Mesothelial cell of epicardium (in vitro differentiated cells): Measurements from ENCODE around the gene ZFYVE28. TPM values are rescaled to one million over a fixed set of nuclear protein-coding genes. Genes with fewer than 3 reads are reported as not detected.

Experiments
- DNase-seq, 2 experiments: peaks; one replicate each; pipeline ENCODE4 v3.0.0; 2021; ENCODE audit warnings: low spot score in 2 of 2; ENCODE audit not compliant: unreplicated experiment in 2 of 2
- H3K27ac Mint-ChIP-seq: 2 replicates; pipeline ENCODE4 v1.8.0; 2021; ENCODE audit warnings: mixed read lengths
- H3K27me3 Mint-ChIP-seq: 2 replicates; pipeline ENCODE4 v1.8.0; 2021; ENCODE audit warnings: low read depth, mixed read lengths
- H3K36me3 Mint-ChIP-seq: 2 replicates; pipeline ENCODE4 v1.8.0; 2021; ENCODE audit warnings: mixed read lengths
- H3K4me1 Mint-ChIP-seq: 2 replicates; pipeline ENCODE4 v1.8.0; 2021; ENCODE audit warnings: mixed read lengths
- H3K4me3 Mint-ChIP-seq: 2 replicates; pipeline ENCODE4 v1.8.0; 2021; ENCODE audit warnings: mild to moderate bottlenecking, moderate library complexity, mixed read lengths
- H3K9me3 Mint-ChIP-seq: 2 replicates; pipeline ENCODE4 v1.8.0; 2021; ENCODE audit warnings: mixed read lengths
- total RNA-seq: library from RNA; stranded (reverse); gene quantifications from 3 replicates; pipeline ENCODE4 v1.2.1, GENCODE V29; 2021
- TF ChIP-seq, protein P1 (sequence below): fragments of 200-600 bp; sonication (generic); IDR thresholded peaks from one replicate; pipeline ENCODE4 v1.5.0; 2021; ENCODE audit warnings: antibody characterized with exemption; ENCODE audit not compliant: unreplicated experiment

The ZFYVE28 gene
- total RNA-seq, 1 donor from 2014 or later: 0.51 TPM

DNA sequence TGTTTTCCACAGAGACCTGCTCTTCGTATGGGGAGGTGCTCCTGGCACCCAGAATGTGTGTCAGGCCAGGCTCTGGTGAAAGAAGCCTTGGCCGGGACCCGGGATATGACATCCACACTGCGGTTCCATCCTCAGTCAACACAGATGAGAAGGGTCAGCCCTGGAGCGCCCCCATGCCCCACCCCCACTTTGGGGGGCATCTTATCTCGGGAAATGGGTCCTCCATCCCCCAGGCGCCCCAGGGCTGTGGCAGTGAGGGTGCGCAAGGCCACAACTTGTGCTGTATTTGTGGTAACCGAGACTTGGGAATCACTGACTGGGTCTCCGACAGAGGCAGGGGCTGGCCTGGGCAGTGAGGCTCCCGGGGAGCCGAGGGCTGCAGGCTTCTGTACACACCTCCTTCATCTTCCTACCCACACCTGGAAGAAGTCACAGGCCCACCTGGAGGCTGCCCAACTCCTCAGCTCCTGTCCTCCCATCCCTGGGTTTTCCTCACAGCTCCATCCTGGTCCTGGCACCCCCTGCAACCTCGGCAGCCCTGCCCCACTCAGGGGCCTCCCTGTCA is 8.3 kb upstream of the ZFYVE28 start:
- Mint-ChIP-seq H3K4me1 (no peaks in the 10 kb centered on the region), H3K9me3 (no peaks in the 10 kb centered on the region), H3K27me3 (peaks cover 21% of the 10 kb centered on the region), H3K36me3 (no peaks in the 10 kb centered on the region), H3K4me3 (no peak overlapping the region), H3K27ac (no peak overlapping the region)
- TF ChIP-seq, protein P1, sequence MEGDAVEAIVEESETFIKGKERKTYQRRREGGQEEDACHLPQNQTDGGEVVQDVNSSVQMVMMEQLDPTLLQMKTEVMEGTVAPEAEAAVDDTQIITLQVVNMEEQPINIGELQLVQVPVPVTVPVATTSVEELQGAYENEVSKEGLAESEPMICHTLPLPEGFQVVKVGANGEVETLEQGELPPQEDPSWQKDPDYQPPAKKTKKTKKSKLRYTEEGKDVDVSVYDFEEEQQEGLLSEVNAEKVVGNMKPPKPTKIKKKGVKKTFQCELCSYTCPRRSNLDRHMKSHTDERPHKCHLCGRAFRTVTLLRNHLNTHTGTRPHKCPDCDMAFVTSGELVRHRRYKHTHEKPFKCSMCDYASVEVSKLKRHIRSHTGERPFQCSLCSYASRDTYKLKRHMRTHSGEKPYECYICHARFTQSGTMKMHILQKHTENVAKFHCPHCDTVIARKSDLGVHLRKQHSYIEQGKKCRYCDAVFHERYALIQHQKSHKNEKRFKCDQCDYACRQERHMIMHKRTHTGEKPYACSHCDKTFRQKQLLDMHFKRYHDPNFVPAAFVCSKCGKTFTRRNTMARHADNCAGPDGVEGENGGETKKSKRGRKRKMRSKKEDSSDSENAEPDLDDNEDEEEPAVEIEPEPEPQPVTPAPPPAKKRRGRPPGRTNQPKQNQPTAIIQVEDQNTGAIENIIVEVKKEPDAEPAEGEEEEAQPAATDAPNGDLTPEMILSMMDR: no peak
- no peak for DNase-seq

DNA sequence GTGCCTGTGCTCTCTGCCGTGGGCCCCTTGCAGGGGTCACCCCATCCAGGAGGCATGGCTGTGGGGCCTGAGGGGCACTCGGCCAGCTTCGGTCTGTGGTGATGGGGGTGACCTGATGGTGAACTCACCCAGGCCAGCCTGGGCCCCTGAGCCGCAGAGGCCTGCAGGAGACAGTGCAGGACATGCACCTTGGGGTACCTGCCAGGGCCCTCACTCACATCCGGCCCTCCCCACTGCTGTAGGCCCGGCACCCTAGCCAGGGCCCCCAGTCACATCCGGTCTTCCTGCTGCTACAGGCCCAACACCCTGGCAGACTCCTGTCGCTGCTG is 7.6 kb upstream of the ZFYVE28 start:
- TF ChIP-seq, protein P1: no peak
- H3K27me3 Mint-ChIP-seq: peaks cover 29% of the 10 kb centered on the region
- H3K36me3 Mint-ChIP-seq: no peaks in the 10 kb centered on the region
- no peaks in the 10 kb centered on the region for H3K9me3 Mint-ChIP-seq
- H3K27ac Mint-ChIP-seq: no peak overlapping the region
- H3K4me1 Mint-ChIP-seq: no peaks in the 10 kb centered on the region
- no peak overlapping the region for H3K4me3 Mint-ChIP-seq
- no peak for DNase-seq

- TF ChIP-seq, protein P1: no peak
- DNase-seq: no peak
- Mint-ChIP-seq H3K4me1 (no peaks in the 10 kb centered on the region), H3K9me3 (no peaks in the 10 kb centered on the region), H3K27me3 (peaks cover 34% of the 10 kb centered on the region), H3K36me3 (no peaks in the 10 kb centered on the region), H3K27ac (no peak overlapping the region), H3K4me3 (no peak overlapping the region)
Measured at GRCh38 chr4:2425386-2426068, 7.1 kb upstream of the ZFYVE28 start.

- Mint-ChIP-seq H3K27ac (no peak overlapping the region), H3K4me1 (no peaks in the 10 kb centered on the region)
- DNase-seq: no peak
Measured at GRCh38 chr4:2424581-2424980, 6.1 kb upstream of the ZFYVE28 start.

DNA sequence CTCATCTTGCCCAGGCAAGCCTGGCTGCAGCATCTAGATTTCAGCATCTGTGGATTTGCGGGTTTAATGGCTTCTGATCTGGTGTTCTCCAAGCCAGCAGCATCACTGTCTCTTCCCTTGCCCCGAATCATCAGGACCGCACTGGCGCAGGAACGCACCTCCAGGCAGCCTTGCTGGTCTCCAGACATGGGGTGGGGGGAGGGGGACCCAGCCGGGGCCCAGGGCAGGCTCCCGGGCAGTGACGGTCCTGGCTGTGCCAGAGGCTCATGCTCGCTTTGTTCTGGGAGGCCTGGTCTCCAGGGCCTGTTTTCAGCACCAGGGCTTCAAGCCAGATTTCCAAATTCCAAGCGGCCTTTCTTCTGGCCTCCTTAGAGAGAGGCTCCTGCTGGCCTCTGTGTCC is 5.2 kb upstream of the ZFYVE28 start:
- no peaks in the 10 kb centered on the region for H3K36me3 Mint-ChIP-seq
- no peak overlapping the region for H3K4me3 Mint-ChIP-seq
- no peak for DNase-seq
- peaks cover 4% of the 10 kb centered on the region for H3K4me1 Mint-ChIP-seq
- TF ChIP-seq, protein P1: no peak
- peaks cover 51% of the 10 kb centered on the region for H3K27me3 Mint-ChIP-seq
- no peaks in the 10 kb centered on the region for H3K9me3 Mint-ChIP-seq
- no peak overlapping the region for H3K27ac Mint-ChIP-seq

More at GRCh38 chr4:2424581-2424980, 6.1 kb upstream of the ZFYVE28 start:
- TF ChIP-seq, protein P1: no peak
- H3K4me3 Mint-ChIP-seq: no peak overlapping the region
- H3K27me3 Mint-ChIP-seq: peaks cover 43% of the 10 kb centered on the region
- no peaks in the 10 kb centered on the region for H3K9me3 Mint-ChIP-seq
- H3K36me3 Mint-ChIP-seq: no peaks in the 10 kb centered on the region
